K562 (cell line): ENCODE data around the gene HSPA5. TPM values are rescaled to one million over a fixed set of nuclear protein-coding genes. Genes with fewer than 3 reads are reported as not detected.

Experiments
- ATAC-seq: fragments of 200-7000 bp; cut with Tn5 transposase; 3 replicates; pipeline ENCODE4 v1.9.1; 2020; ENCODE audit warnings: moderate library complexity
- BruUV-seq: library from RNA; stranded (reverse); fragments of 400-500 nt; replicated peaks from 2 replicates; lab custom pipeline; 2021; lab: Mats Ljungman, UMichigan
- CTCF ChIA-PET: fragments of 300-600 bp; formaldehyde crosslinking; extraction: SDS; loops from one replicate; lab custom pipeline; 2021; ENCODE audit warnings: low intra/inter-chr PET ratio; lab: Yijun Ruan, JAX
- POLR2A ChIA-PET: fragments of 300-600, 350-650 bp; sonication (Branson Sonifier 250); formaldehyde crosslinking; extraction: SDS; loops from one replicate; lab custom pipeline; 2021; ENCODE audit warnings: antibody characterized with exemption, inconsistent platforms; lab: Yijun Ruan, JAX
- DNase-seq, 4 experiments: peaks; one replicate each; pipeline versions ENCODE4 v3.0.0 to v3.0.0-alpha.2; 2011 to 2018; ENCODE audit warnings: low spot score in 3 of 4, mixed read lengths in 3 of 4; ENCODE audit errors: extremely low read depth in 1 of 4
- FAIRE-seq: peaks from 2 replicates; lab custom pipeline; 2011; peaks lifted over from hg19 to GRCh38; lab: Jason Lieb, UNC
- H2AFZ ChIP-seq: 2 replicates; pipeline ENCODE4 v1.6.0; 2011; ENCODE audit warnings: low read depth, low read length, control low read depth, inconsistent platforms
- H3K27ac ChIP-seq: fragments of 200-600 bp; 3 replicates; pipeline ENCODE4 v1.8.0; 2011; ENCODE audit warnings: low read depth, mild to moderate bottlenecking, control low read depth, inconsistent platforms, low read length, moderate library complexity, mixed read lengths; ENCODE audit errors: extremely low read depth
- H3K27me3 ChIP-seq, 2 experiments: fragments of 300-600 bp in 1 of 2; 2 replicates in 1 of 2; 3 replicates in 1 of 2; pipeline versions ENCODE4 v1.6.0 to v1.8.0; 2011; ENCODE audit warnings: inconsistent platforms in 2 of 2, low read length in 2 of 2, mild to moderate bottlenecking in 1 of 2, mixed read lengths in 1 of 2, moderate library complexity in 1 of 2; ENCODE audit not compliant: control insufficient read depth in 2 of 2, insufficient read depth in 2 of 2
- H3K36me3 ChIP-seq: fragments of 300-600 bp; 3 replicates; pipeline ENCODE4 v1.8.0; 2011; ENCODE audit warnings: mild to moderate bottlenecking, low read length, inconsistent platforms; ENCODE audit not compliant: control insufficient read depth, insufficient read depth
- H3K4me1 ChIP-seq, 2 experiments: fragments of 200-600 bp in 1 of 2; replicated peaks in 1 of 2; 2 replicates in 1 of 2; 3 replicates in 1 of 2; pipeline versions ENCODE4 v1.5.1 to v1.8.0; 2011; ENCODE audit warnings: inconsistent platforms in 2 of 2, low read length in 2 of 2, mild to moderate bottlenecking in 1 of 2, mixed read lengths in 1 of 2, moderate library complexity in 1 of 2; ENCODE audit not compliant: control insufficient read depth in 2 of 2, insufficient read depth in 2 of 2
- H3K4me2 ChIP-seq: 2 replicates; pipeline ENCODE4 v1.6.1; 2011; ENCODE audit warnings: low read length, control low read depth, inconsistent platforms, mixed read lengths; ENCODE audit not compliant: insufficient read depth
- H3K4me3 ChIP-seq: fragments of 200-600 bp; sonication (generic), shearing (Covaris generic); 2 replicates; pipeline ENCODE4 v1.5.1; 2016; ENCODE audit warnings: control low read depth, inconsistent platforms
- H3K79me2 ChIP-seq: fragments of 200-600 bp; 3 replicates; pipeline ENCODE4 v1.8.0; 2011; ENCODE audit warnings: low read length, inconsistent platforms; ENCODE audit not compliant: control insufficient read depth, insufficient read depth
- H3K9ac ChIP-seq, 2 experiments: 2 replicates each; pipeline versions ENCODE4 v1.6.0 to v1.6.1; 2011; ENCODE audit warnings: low read depth in 2 of 2, low read length in 2 of 2, control low read depth in 1 of 2, inconsistent platforms in 1 of 2, mild to moderate bottlenecking in 1 of 2, mixed read lengths in 1 of 2; ENCODE audit not compliant: insufficient read depth in 1 of 2
- H3K9me1 ChIP-seq: one replicate; pipeline ENCODE4 v1.6.0; 2011; ENCODE audit warnings: inconsistent platforms, mild to moderate bottlenecking, low read length, moderate library complexity; ENCODE audit not compliant: control insufficient read depth, insufficient read depth
- H3K9me3 ChIP-seq: replicated peaks from 2 replicates; pipeline ENCODE4 v1.5.1; 2011; ENCODE audit warnings: low read depth, low read length, inconsistent platforms; ENCODE audit not compliant: control insufficient read depth, insufficient read depth
- H4K20me1 ChIP-seq: replicated peaks from 2 replicates; pipeline ENCODE4 v1.6.1; 2011; ENCODE audit warnings: low read length, inconsistent platforms, mixed read lengths; ENCODE audit not compliant: control insufficient read depth, insufficient read depth
- CXXC5 ChIP-seq: fragments of 250-450 bp; sonication (Bioruptor Pico); IDR thresholded peaks from 2 replicates; pipeline ENCODE4 v1.8.0; 2022; ENCODE audit warnings: inconsistent platforms, mild to moderate bottlenecking, moderate library complexity
- ETV1 ChIP-seq: fragments of 450-650 bp; conservative IDR thresholded peaks from 2 replicates; pipeline ENCODE4 v1.6.1; 2016; ENCODE audit warnings: missing genetic modification characterization, control low read depth, low read depth, missing compliant biosample characterization
- EWSR1 ChIP-seq: fragments of 450-650 bp; IDR thresholded peaks from 2 replicates; pipeline ENCODE4 v1.6.1; 2018; ENCODE audit warnings: borderline replicate concordance, mild to moderate bottlenecking, low read depth, moderate library complexity; ENCODE audit not compliant: partially characterized antibody
- LEF1 ChIP-seq: fragments of 450-650 bp; IDR thresholded peaks from 2 replicates; pipeline ENCODE4 v1.6.1; 2016; ENCODE audit warnings: mild to moderate bottlenecking
- NFE2 ChIP-seq: IDR thresholded peaks from 2 replicates; pipeline ENCODE4 v1.6.1; 2014; ENCODE audit warnings: antibody characterized with exemption, low read depth
- OTX1 ChIP-seq: fragments of 450-650 bp; formaldehyde crosslinking; IDR thresholded peaks from 2 replicates; pipeline ENCODE4 v1.4.0; 2022; ENCODE audit warnings: mild to moderate bottlenecking
- POLR2AphosphoS5 ChIP-seq: IDR thresholded peaks from 2 replicates; pipeline ENCODE4 v1.6.1; 2011; ENCODE audit warnings: mild to moderate bottlenecking, low read depth, low read length, moderate library complexity; ENCODE audit not compliant: control insufficient read depth, insufficient read depth
- RNF2 ChIP-seq: sonication (generic); IDR thresholded peaks from 2 replicates; pipeline ENCODE4 v1.6.1; 2016
- ZNF274 ChIP-seq: IDR thresholded peaks from 2 replicates; pipeline ENCODE4 v1.6.1; 2011; ENCODE audit warnings: low read depth, mild to moderate bottlenecking, low read length, moderate library complexity, borderline replicate concordance
- ZNF354B ChIP-seq: fragments of 250-450 bp; sonication (Bioruptor Pico); IDR thresholded peaks from 2 replicates; pipeline ENCODE4 v1.4.0; 2020
- WGBS: fragments of 100-300 bp; shearing (Covaris generic); methylation state at CpG from one replicate; pipeline ENCODE4 v1.1.6; 2016; ENCODE audit warnings: low coverage, mixed read lengths; ENCODE audit not compliant: insufficient coverage; ENCODE audit errors: missing lambda C conversion rate; 5-methylcytosine and 5-hydroxymethylcytosine counted together
- in situ Hi-C: fragments of 300-500 bp; cut with MboI; formaldehyde crosslinking; loops from 4 replicates; pipeline ENCODE4 v1.15.0; 2018; ENCODE audit warnings: inconsistent platforms, mixed read lengths
- intact Hi-C: fragments of 100-400 bp; cut with micrococcal nuclease; formaldehyde crosslinking; loops from 2 replicates; pipeline ENCODE4 v1.14.2; 2022
- polyA plus RNA-seq, 8 experiments: library from polyadenylated mRNA; depleted of rRNA in 4 of 8; stranded (reverse) in 5 of 8; unstranded in 3 of 8; fragments of >200 nt; fragmentation: Nextera tagmentation in 2 of 8; fragmentation: Illumina TruSeq in 1 of 8; extraction: Ambion mirVana in 2 of 8; extraction: Trizol in 1 of 8; gene quantifications; 2 replicates each; pipeline versions ENCODE4 v1.2.1 to v1.2.3, GENCODE V29; 2011 to 2014; ENCODE audit warnings: inconsistent platforms in 1 of 8, missing spikeins in 1 of 8
- total RNA-seq, 7 experiments: library from RNA; depleted of rRNA in 6 of 7; stranded (reverse); fragments of >200 nt in 6 of 7; fragmentation: Illumina TruSeq in 2 of 7; extraction: Trizol in 2 of 7; gene quantifications; 2 replicates each; pipeline versions ENCODE4 v1.2.1 to v1.2.3, GENCODE V29; 2011 to 2021; ENCODE audit warnings: low replicate concordance in 1 of 7
- TF ChIP-seq, protein P1 (sequence below): sonication (generic); formaldehyde crosslinking; IDR thresholded peaks from 2 replicates; pipeline ENCODE4 v1.8.1; 2023; ENCODE audit warnings: mild to moderate bottlenecking, missing genetic modification reagents
- TF ChIP-seq, protein P2 (sequence below), 2 experiments: fragments of 450-650 bp in 1 of 2; sonication (generic) in 1 of 2; formaldehyde crosslinking; conservative IDR thresholded peaks; 2 replicates each; pipeline versions ENCODE4 v1.4.0 to v1.8.1; 2020 to 2022; ENCODE audit warnings: mild to moderate bottlenecking in 1 of 2, missing genetic modification reagents in 1 of 2
- TF ChIP-seq, protein P3 (sequence below): IDR thresholded peaks from 3 replicates; pipeline ENCODE4 v1.6.1; 2011; ENCODE audit warnings: borderline replicate concordance, mild to moderate bottlenecking, moderate library complexity; ENCODE audit not compliant: insufficient read length; ENCODE audit errors: extremely low read depth

Gene HSPA5
- total and polyA plus RNA-seq, 9 of the 15 experiments (the other 6 are each of a cell fraction or from before 2014, with no cell fraction given): 48.0 to 265 (median 113) TPM

DNA sequence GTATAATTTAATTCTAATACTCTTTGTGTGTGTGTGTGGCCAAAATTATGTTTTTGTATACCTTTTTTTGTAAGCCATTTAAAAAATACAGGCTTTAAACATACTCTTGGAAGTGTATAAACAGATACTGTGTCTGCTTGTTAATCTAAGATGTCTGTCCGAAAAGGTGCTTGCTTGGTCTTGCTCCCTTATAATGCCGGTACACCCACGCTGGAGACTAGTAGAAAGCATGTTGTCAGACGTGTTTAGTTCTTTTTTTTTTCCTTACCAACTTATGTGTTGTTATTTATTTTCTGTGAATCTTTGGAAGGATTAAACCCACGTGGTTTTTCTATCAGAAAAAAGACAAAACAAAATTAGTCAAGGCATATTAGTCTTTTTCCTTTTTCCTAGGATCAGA is 29.9 kb upstream of the HSPA5 start (continued):
- TF ChIP-seq, protein P1, sequence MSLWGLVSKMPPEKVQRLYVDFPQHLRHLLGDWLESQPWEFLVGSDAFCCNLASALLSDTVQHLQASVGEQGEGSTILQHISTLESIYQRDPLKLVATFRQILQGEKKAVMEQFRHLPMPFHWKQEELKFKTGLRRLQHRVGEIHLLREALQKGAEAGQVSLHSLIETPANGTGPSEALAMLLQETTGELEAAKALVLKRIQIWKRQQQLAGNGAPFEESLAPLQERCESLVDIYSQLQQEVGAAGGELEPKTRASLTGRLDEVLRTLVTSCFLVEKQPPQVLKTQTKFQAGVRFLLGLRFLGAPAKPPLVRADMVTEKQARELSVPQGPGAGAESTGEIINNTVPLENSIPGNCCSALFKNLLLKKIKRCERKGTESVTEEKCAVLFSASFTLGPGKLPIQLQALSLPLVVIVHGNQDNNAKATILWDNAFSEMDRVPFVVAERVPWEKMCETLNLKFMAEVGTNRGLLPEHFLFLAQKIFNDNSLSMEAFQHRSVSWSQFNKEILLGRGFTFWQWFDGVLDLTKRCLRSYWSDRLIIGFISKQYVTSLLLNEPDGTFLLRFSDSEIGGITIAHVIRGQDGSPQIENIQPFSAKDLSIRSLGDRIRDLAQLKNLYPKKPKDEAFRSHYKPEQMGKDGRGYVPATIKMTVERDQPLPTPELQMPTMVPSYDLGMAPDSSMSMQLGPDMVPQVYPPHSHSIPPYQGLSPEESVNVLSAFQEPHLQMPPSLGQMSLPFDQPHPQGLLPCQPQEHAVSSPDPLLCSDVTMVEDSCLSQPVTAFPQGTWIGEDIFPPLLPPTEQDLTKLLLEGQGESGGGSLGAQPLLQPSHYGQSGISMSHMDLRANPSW: no peak

DNA sequence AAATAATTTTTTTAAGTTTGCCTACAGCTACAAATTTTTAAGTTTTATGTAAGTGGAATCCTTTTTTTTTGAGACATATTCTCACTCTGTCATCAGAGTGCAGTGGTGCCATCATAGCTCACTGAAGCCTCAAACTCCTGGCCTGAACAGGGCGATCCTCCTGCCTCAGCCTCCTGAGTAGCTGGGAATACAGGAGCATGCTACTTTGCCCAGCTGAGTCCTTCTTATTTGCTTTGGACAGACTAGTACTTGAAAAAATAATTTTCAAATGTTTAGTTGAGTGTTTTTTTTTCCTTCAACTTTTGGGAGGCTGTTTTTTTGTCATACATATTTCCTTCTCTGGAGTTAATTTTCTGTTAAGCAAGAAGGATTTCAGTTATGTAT is 27.9 kb upstream of the HSPA5 start:
- ATAC-seq: no peak
- Histone ChIP-seq H3K36me3 (peaks cover 47% of the 10 kb centered on the region; the same call in 2 of the 3 replicates), H3K4me1 (peaks cover 12 to 15% of the 10 kb centered on the region in 2 experiments; a peak in 4 of 5 replicates), H3K4me3 (no peak overlapping the region), H3K79me2 (peaks cover 95% of the 10 kb centered on the region), H4K20me1 (no peaks in the 10 kb centered on the region)
- ChIA-PET CTCF (no interaction called here), POLR2A (interaction anchor here (0.7 to 1.3 kb wide), 2 partner anchors 9 to 176 kb away, joined by 3 to 6 read pairs; no protein-coding TSS in a partner anchor)
- 89% methylated on average over 1 of the region's 1 CpG for WGBS
- intact Hi-C loops: no loop called here
- no peak for DNase-seq
- TF ChIP-seq RNF2 (no peak), CXXC5 (no peak), POLR2AphosphoS5 (no peak), ETV1 (no peak), OTX1 (CRISPR knock-in tag) (no peak), NFE2 (no peak), ZNF274 (no peak), ZNF354B (no peak), EWSR1 (no peak), LEF1 (no peak)
- TF ChIP-seq, protein P2, sequence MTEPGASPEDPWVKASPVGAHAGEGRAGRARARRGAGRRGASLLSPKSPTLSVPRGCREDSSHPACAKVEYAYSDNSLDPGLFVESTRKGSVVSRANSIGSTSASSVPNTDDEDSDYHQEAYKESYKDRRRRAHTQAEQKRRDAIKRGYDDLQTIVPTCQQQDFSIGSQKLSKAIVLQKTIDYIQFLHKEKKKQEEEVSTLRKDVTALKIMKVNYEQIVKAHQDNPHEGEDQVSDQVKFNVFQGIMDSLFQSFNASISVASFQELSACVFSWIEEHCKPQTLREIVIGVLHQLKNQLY (CRISPR knock-in tag; conservative IDR thresholded peaks at IDR 0.05): no peak
- TF ChIP-seq, protein P3, sequence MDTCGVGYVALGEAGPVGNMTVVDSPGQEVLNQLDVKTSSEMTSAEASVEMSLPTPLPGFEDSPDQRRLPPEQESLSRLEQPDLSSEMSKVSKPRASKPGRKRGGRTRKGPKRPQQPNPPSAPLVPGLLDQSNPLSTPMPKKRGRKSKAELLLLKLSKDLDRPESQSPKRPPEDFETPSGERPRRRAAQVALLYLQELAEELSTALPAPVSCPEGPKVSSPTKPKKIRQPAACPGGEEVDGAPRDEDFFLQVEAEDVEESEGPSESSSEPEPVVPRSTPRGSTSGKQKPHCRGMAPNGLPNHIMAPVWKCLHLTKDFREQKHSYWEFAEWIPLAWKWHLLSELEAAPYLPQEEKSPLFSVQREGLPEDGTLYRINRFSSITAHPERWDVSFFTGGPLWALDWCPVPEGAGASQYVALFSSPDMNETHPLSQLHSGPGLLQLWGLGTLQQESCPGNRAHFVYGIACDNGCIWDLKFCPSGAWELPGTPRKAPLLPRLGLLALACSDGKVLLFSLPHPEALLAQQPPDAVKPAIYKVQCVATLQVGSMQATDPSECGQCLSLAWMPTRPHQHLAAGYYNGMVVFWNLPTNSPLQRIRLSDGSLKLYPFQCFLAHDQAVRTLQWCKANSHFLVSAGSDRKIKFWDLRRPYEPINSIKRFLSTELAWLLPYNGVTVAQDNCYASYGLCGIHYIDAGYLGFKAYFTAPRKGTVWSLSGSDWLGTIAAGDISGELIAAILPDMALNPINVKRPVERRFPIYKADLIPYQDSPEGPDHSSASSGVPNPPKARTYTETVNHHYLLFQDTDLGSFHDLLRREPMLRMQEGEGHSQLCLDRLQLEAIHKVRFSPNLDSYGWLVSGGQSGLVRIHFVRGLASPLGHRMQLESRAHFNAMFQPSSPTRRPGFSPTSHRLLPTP: no peak
- TF ChIP-seq, all 486 proteins: peak for 0
- no peaks in the 10 kb centered on the region for H3K9me3 ChIP-seq
- H3K27me3 ChIP-seq: no peaks in the 10 kb centered on the region
- H2AFZ ChIP-seq: no peak overlapping the region
- no peak overlapping the region for H3K9ac ChIP-seq
- H3K4me2 ChIP-seq: no peak overlapping the region
- no peaks in the 10 kb centered on the region for H3K9me1 ChIP-seq
- BruUV-seq: no TSS peak
- no peak for FAIRE-seq
- in situ Hi-C loops: loop anchor here (25.0 kb wide), 1 partner anchor 1218 kb away; no protein-coding TSS in a partner anchor
- H3K27ac ChIP-seq: no peak overlapping the region
